BLaER1 treated with 17β-estradiol and CSF1 and Interleukin-3, amounts not matched to agents 10 nM and 100 nM (cell line): Measurements from ENCODE around the gene MYO1A.

Experiments
- H3K27ac ChIP-seq, 11 experiments: shearing (Covaris generic); formaldehyde crosslinking; 2 replicates each; pipeline ENCODE4 v1.8.1; 2022
- H3K27me3 ChIP-seq, 11 experiments: shearing (Covaris generic); formaldehyde crosslinking; 2 replicates each; pipeline ENCODE4 v1.8.1; 2022
- H3K36me3 ChIP-seq, 11 experiments: shearing (Covaris generic); formaldehyde crosslinking; 2 replicates each; pipeline ENCODE4 v1.8.1; 2022
- H3K4me1 ChIP-seq, 10 experiments: shearing (Covaris generic); formaldehyde crosslinking; 2 replicates each; pipeline ENCODE4 v1.8.1; 2022
- H3K4me2 ChIP-seq, 11 experiments: shearing (Covaris generic); formaldehyde crosslinking; 2 replicates each; pipeline ENCODE4 v1.8.1; 2022
- H3K4me3 ChIP-seq, 10 experiments: shearing (Covaris generic); formaldehyde crosslinking; 2 replicates each; pipeline ENCODE4 v1.8.1; 2022
- H3K9ac ChIP-seq, 11 experiments: shearing (Covaris generic); formaldehyde crosslinking; 2 replicates each; pipeline ENCODE4 v1.8.1; 2022
- H3K9me3 ChIP-seq, 11 experiments: shearing (Covaris generic); formaldehyde crosslinking; replicated peaks in 1 of 11; 2 replicates each; pipeline ENCODE4 v1.8.1; 2022
- H4K20me1 ChIP-seq, 11 experiments: shearing (Covaris generic); formaldehyde crosslinking; 2 replicates each; pipeline ENCODE4 v1.8.1; 2022
- Cebpa-rat ChIP-seq, 11 experiments: shearing (Covaris generic); IDR thresholded peaks; 2 replicates each; pipeline ENCODE4 v1.8.1; 2022

The MYO1A gene

DNA sequence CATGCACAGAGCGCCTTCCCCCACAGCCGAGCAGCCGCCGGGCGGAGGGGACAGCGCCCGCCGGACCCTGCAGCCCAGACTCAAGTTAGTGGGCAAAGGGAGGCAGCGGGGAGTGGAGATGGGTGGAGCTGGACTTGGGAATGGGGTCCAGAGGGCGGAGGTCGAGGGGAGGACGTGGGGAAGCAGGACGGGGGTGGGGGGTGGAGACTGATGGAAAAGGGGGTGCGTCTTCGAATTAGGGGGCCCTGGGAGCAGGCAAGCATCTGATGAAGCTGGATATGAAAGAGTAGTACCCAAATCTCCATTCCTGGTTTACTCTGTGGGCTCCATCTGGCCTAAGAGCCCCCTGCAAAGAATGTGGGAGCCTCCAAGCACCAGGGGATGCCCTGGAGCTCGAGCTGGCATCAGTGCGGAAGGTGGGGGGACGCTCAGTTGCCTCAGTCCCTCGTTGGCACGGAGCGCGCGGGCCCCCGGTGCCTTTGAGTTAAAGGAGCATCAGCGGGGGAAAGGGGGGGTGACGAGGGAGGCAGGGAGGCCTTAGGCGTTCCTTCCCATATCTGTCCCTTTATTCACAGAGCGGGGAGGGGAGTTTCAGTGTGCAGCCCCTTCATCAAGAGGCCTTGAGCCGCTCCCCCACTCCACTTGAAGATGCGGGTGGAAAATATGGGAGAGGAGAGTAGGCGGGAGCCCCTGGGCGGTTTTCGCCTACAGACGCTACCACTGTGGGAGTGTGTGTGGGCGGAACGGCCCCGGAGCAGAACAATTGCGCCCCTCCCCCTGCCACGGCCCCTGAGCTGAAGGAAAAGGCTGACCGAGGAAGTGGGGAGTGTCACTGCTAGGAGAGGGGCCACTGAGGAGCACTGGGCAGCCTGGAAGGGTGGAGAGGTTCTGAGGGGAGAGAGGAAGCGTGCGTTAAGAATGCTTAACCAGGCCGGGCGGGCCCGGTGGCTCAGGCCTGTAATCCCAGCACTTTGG lies 39.6 kb upstream of the MYO1A start:
- peak overlapping the region; percentile 60 to 100 (median 97) for H3K4me2 ChIP-seq
- peak overlapping the region; percentile 58 to 96 (median 91) for H3K27ac ChIP-seq
- H3K27me3 ChIP-seq, result no peaks in the 10 kb centered on the region
- peaks cover 32 to 40% (median 37%) of the 10 kb centered on the region in 11 experiments for H3K36me3 ChIP-seq
- peaks cover 37 to 49% (median 45%) of the 10 kb centered on the region in 11 experiments for H4K20me1 ChIP-seq
- TF ChIP-seq Cebpa-rat (IDR thresholded peaks at IDR 0.05), result no peak
- peak overlapping the region; percentile 71 to 98 (median 90) for H3K4me3 ChIP-seq
- peaks cover 60 to 65% (median 64%) of the 10 kb centered on the region in 10 experiments for H3K4me1 ChIP-seq
- no peaks in the 10 kb centered on the region for H3K9me3 ChIP-seq
- peak overlapping the region; percentile 77 to 98 (median 94) for H3K9ac ChIP-seq

- TF ChIP-seq Cebpa-rat (IDR thresholded peaks at IDR 0.05), result peak in 8 of 11 experiments; percentile 30 to 84 (median 52); a peak in 10 of 22 replicates
- no peaks in the 10 kb centered on the region for H3K9me3 ChIP-seq
- H3K27me3 ChIP-seq, result no peaks in the 10 kb centered on the region
- peaks cover 34 to 41% (median 37%) of the 10 kb centered on the region in 11 experiments for H4K20me1 ChIP-seq
- peak within 1 kb of the TSS; percentile 94 to 100 (median 99) for H3K27ac ChIP-seq
- peak within 1 kb of the TSS; percentile 94 to 100 (median 98) for H3K4me2 ChIP-seq
- peak within 1 kb of the TSS; percentile 74 to 98 (median 90) for H3K4me3 ChIP-seq
- peak within 1 kb of the TSS; percentile 93 to 99 (median 97) for H3K9ac ChIP-seq
- H3K4me1 ChIP-seq, result peaks cover 50 to 64% (median 56%) of the 10 kb centered on the region in 10 experiments
- peaks cover 28 to 33% (median 31%) of the 10 kb centered on the region in 11 experiments for H3K36me3 ChIP-seq
Observed at GRCh38 chr12:57088354-57089270, 38.7 kb upstream of the MYO1A start, which contains the start of gene NAB2. Gene NAB2 (plus strand): TSS chr12:57089114. CDS start chr12:57089272, 158 bp downstream.

GRCh38 chr12:57087691-57088353 lies 37.9 kb upstream of the MYO1A start:
- Histone ChIP-seq H3K4me2 (peak overlapping the region; percentile 88 to 99 (median 97)), H4K20me1 (peaks cover 29 to 33% (median 31%) of the 10 kb centered on the region in 11 experiments), H3K4me1 (peaks cover 42 to 56% (median 49%) of the 10 kb centered on the region in 10 experiments), H3K27ac (peak overlapping the region; percentile 94 to 100 (median 99)), H3K36me3 (peaks cover 20 to 26% (median 25%) of the 10 kb centered on the region in 11 experiments), H3K27me3 (no peaks in the 10 kb centered on the region), H3K9me3 (no peaks in the 10 kb centered on the region), H3K9ac (peak overlapping the region; percentile 93 to 99 (median 97)), H3K4me3 (peak overlapping the region; percentile 63 to 88 (median 76))
- no peak for TF ChIP-seq Cebpa-rat (IDR thresholded peaks at IDR 0.05)

DNA sequence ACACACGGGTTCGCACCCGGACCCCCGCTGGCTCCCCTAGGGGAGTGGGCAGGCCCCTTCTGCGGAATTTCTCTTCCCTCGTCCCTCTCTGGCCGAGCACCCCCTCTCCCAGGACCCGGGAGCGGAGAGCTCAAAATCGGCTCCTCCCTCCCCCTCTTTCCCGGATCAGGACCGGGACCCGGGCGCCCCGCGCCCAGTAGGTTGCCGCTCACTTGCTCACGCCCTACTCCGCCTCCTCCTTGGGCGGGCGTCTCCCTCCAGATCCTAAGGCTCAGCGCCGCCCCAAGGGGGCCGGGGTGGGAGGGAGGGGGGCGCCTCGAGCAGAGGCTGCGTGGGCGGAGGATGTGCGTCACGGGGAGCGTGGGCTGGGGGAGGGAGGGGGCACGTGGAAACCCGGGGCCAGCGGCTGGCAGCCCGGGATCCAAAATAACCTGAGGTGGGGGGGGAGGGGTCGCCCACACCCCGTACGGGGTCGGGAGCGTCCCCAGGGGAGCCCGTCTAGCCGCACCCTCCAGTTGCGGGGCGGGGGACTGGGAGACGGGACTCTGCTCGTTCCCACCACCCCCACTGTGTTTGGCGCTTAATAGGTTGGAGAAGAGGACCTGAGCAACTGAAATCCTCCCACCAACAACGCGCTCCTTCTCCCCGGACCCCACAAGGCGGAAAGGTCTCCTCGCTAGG lies 37.2 kb upstream of the MYO1A start:
- H3K36me3 ChIP-seq, result peaks cover 13 to 20% (median 18%) of the 10 kb centered on the region in 11 experiments; a peak in 21 of 22 replicates
- H3K9me3 ChIP-seq, result no peaks in the 10 kb centered on the region
- H3K4me2 ChIP-seq, result peak overlapping the region; percentile 92 to 99 (median 97)
- H4K20me1 ChIP-seq, result peaks cover 22 to 26% (median 24%) of the 10 kb centered on the region in 11 experiments
- H3K4me3 ChIP-seq, result peak overlapping the region; percentile 74 to 88 (median 76)
- no peaks in the 10 kb centered on the region for H3K27me3 ChIP-seq
- H3K4me1 ChIP-seq, result peaks cover 36 to 49% (median 42%) of the 10 kb centered on the region in 10 experiments
- H3K9ac ChIP-seq, result peak overlapping the region; percentile 93 to 99 (median 97)
- H3K27ac ChIP-seq, result peak overlapping the region; percentile 94 to 100 (median 99)
- TF ChIP-seq Cebpa-rat (IDR thresholded peaks at IDR 0.05), result no peak

GRCh38 chr12:57086493-57087009 lies 36.6 kb upstream of the MYO1A start:
- Histone ChIP-seq H3K4me1 (peaks cover 30 to 43% (median 36%) of the 10 kb centered on the region in 10 experiments), H3K9me3 (no peaks in the 10 kb centered on the region), H3K27me3 (no peaks in the 10 kb centered on the region), H3K4me2 (peak overlapping the region; percentile 82 to 97 (median 92)), H3K27ac (peak overlapping the region; percentile 94 to 100 (median 99)), H3K36me3 (peaks cover 7 to 14% (median 12%) of the 10 kb centered on the region in 11 experiments; a peak in 21 of 22 replicates), H3K9ac (peak overlapping the region; percentile 93 to 99 (median 97)), H3K4me3 (peak overlapping the region; percentile 74 to 88 (median 76)), H4K20me1 (peaks cover 16 to 20% (median 18%) of the 10 kb centered on the region in 11 experiments)
- no peak for TF ChIP-seq Cebpa-rat (IDR thresholded peaks at IDR 0.05)

GRCh38 chr12:57085999-57086492 lies 36.1 kb upstream of the MYO1A start:
- no peaks in the 10 kb centered on the region for H3K27me3 ChIP-seq
- peaks cover 11 to 15% (median 13%) of the 10 kb centered on the region in 11 experiments for H4K20me1 ChIP-seq
- peak overlapping the region; percentile 93 to 99 (median 97) for H3K9ac ChIP-seq
- H3K4me1 ChIP-seq, result peaks cover 25 to 40% (median 31%) of the 10 kb centered on the region in 10 experiments
- TF ChIP-seq Cebpa-rat (IDR thresholded peaks at IDR 0.05), result no peak
- H3K9me3 ChIP-seq, result no peaks in the 10 kb centered on the region
- H3K27ac ChIP-seq, result peak overlapping the region; percentile 94 to 100 (median 99)
- peaks cover 2 to 9% (median 7%) of the 10 kb centered on the region in 11 experiments; a peak in 21 of 22 replicates for H3K36me3 ChIP-seq
- H3K4me2 ChIP-seq, result peak overlapping the region; percentile 82 to 97 (median 92)
- peak overlapping the region; percentile 74 to 88 (median 76) for H3K4me3 ChIP-seq

DNA sequence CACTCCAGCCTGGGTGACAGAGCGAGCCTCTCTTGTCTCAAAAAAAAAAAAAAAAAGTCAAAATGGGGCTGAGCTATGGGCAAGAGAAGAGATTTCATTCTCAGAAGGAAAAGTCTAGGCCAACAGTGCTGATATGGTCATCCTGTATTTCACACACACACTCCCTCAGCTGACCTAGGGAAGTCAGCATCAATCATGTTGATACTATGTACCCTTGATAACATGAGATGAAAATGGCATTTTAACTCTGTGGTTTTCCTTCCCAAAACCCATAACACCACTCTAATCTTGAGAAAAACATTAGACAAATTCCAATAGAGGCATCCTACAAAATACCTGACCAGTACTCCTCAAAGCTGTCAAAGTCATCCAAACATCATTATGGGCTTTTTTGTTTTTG lies 30.9 kb upstream of the MYO1A start:
- Histone ChIP-seq H3K27me3 (no peaks in the 10 kb centered on the region), H3K4me1 (peaks cover 27 to 57% (median 35%) of the 10 kb centered on the region in 10 experiments), H3K9ac (no peak overlapping the region), H4K20me1 (peaks cover 0 to 5% (median 0%) of the 10 kb centered on the region in 11 experiments; a peak in 2 of 22 replicates), H3K27ac (no peak overlapping the region; a peak in 1 of 22 replicates), H3K36me3 (peaks cover 0 to 8% (median 7%) of the 10 kb centered on the region in 11 experiments; a peak in 16 of 22 replicates), H3K4me3 (no peak overlapping the region), H3K9me3 (no peaks in the 10 kb centered on the region), H3K4me2 (peak overlapping the region in 1 of 11 experiments; percentile 85; a peak in 1 of 22 replicates)
- TF ChIP-seq Cebpa-rat (IDR thresholded peaks at IDR 0.05), result no peak
